ENCODE measurements around the gene MPPED2.

The MPPED2 gene

GRCh38 chr11:30454111-30454510 is 132.0 kb downstream of the MPPED2 start:
- no peak for DNase-seq (ENCODE audit: low read depth in 2 of 2)

GRCh38 chr11:30453705-30454104 is 132.4 kb downstream of the MPPED2 start:
- no peak for DNase-seq (ENCODE audit: low read depth in 2 of 2)

DNA sequence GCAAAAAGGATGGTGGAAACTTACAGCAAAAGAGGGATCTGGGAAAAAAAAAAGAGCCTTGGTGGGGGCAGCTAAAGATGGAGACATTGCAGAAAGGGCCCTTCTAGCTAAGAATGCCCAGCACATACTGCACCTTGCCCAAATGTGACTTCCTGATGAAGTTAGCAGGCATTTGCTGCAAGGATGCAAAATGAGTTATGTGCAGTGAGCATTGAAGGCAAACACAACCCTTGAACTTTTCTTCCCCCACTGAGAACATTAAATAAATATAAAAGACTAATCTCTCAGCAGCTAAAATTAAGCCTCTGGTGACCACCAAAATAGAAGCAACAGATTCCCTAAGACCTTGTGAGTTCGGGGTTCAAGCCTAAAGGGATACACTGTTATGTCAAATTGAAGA is 133.3 kb downstream of the MPPED2 start:
- no peak for DNase-seq (ENCODE audit: low read depth in 2 of 2)

- no peak for DNase-seq (ENCODE audit: low read depth in 2 of 2)
Measured at GRCh38 chr11:30452114-30452513, 134.0 kb downstream of the MPPED2 start.

DNA sequence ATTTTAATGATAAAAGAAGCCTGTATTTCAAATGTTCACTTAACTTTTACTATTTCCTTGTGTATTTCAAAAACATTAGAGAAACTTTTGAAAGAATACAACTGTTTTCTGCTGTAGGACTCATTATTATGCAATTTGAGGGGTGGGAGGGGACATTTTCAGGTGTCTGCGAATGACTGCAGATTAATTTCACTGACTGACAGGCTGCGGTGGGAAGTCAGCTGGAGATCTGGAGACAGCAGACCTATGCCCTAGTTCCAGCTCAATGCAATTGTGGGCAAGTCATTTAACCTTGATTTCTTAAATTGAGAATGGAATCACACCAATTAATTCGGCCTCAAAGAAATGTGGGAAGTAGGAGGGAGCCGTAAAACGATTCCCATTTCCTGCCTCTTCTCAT is 134.5 kb downstream of the MPPED2 start:
- DNase-seq (ENCODE audit: low read depth in 2 of 2): no peak

GRCh38 chr11:30451167-30451566 is 135.0 kb downstream of the MPPED2 start:
- DNase-seq (ENCODE audit: low read depth in 2 of 2): no peak

GRCh38 chr11:30447058-30447640 is 139.0 kb downstream of the MPPED2 start:
- DNase-seq (ENCODE audit: low read depth in 2 of 2): no peak

GRCh38 chr11:30446520-30446919 is 139.6 kb downstream of the MPPED2 start:
- no peak for DNase-seq (ENCODE audit: low read depth in 2 of 2)

- DNase-seq (ENCODE audit: low read depth in 2 of 2): no peak
Measured at GRCh38 chr11:30445056-30445455, 141.1 kb downstream of the MPPED2 start.

DNA sequence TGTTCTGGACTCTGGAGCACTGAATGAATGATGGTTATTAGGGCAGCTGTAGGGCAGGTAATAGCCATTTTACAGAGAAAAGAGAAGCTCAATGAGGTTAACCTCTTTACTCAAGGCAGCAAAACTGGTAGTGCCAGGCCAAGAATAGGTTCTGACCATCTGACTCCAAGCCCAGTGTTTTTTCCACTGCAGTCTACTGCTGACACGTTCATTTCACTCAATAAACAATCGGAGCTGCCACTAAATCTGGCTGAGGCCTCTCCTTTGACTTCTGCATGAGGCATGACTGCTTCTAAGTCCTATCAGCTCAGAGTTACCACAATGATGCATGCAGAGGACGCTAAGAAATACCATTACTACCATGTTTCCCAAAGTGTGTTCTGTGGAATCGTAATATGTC is 145.6 kb downstream of the MPPED2 start:
- DNase-seq (ENCODE audit: low read depth in 2 of 2): no peak

- DNase-seq (ENCODE audit: low read depth in 2 of 2): no peak
Measured at GRCh38 chr11:30436801-30437200, 149.4 kb downstream of the MPPED2 start.

DNA sequence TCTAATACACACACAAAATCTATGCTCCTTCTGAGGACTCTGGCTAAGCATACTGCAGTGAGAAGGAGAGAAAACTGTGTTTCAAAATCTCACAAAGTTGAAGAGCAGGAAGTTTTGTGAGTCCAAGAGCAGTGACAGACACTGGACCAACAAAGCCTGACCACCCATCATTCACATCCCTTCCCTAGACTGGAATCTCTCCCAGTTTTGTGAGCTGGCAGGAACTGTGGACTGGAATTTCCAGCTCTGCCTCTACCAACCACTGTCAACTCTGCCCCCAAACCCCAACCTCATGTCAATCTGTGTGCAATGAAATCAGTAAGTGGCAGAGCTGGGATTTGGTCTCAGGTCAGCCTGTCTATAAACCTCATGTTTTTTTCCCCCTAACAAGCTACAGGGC is 150.7 kb downstream of the MPPED2 start:
- no peak for DNase-seq (ENCODE audit: low read depth in 2 of 2)

- DNase-seq (ENCODE audit: low read depth in 2 of 2): no peak
Measured at GRCh38 chr11:30434901-30435300, 151.3 kb downstream of the MPPED2 start.

GRCh38 chr11:30433831-30434230 is 152.3 kb downstream of the MPPED2 start:
- no peak for DNase-seq (ENCODE audit: low read depth in 2 of 2)

GRCh38 chr11:30432716-30433115 is 153.4 kb downstream of the MPPED2 start:
- no peak for DNase-seq (ENCODE audit: low read depth in 2 of 2)

DNA sequence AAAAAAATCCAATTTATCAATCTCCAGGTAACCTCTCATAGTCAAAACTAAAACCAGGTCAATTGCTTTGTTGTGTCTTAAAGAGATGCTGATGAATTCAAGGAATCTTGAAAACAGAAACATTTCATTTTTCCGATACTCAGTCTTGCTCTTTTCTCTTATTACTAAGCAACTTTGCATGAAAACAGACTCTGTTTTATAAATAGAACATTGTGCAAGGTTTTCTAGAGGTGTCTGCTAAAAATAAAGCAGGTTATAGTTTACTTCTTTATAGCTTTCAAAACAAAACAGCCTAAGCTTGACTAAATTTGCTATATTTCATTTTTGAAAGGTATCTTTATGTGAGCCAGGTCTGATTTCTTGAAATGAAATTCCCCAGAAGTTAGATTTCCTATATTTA is 154.0 kb downstream of the MPPED2 start:
- DNase-seq (ENCODE audit: low read depth in 2 of 2): no peak

DNA sequence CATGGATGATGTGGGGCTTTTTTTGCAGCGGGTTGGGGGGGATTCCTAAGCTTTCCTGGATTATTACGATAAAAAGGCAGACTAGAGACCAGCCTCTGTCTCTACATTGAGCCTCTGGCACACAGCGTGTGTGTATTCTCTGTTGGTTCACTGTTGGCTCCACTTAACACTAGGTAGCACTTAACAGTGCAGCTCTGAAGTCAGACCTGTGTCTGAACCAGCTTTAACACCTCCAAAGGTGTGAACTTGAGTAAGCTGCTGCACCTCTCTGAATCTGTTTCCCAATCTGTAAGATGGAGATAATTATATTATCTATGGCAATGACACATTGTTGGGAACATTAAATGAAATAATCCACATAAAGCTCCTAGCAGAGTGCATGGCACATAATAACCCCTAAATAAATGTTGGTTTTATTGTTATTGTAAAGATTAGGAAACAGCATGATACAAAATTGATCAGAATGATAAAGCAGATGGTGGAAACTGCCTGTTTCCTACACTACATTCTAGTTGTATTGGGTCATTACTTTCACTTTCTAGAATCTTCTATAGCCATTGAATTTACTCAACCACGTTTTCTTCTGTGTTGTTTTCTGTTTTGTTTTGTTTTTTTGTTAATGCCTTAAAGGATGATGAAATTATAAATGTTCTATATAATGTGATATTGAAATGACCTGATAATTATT is 154.9 kb downstream of the MPPED2 start:
- DNase-seq (ENCODE audit: low read depth in 2 of 2): no peak

DNA sequence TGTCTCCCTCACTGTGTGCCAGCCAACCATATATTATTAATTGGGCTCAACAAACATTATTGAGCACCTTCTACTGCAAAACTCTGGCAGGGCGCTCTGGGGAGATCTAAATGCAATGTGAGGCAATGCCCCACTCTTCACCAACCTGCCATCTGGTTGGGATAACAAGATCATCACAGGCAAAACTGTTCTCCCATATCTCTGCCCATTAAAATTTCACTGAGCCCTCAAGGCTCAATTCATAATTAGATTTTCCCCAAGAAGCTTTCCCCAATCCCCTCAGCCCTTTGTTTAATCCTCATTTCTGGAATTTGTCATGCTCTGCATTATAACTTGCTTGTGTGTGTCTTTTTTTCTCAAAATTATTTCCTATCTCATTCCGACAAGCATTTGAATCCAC is 156.6 kb downstream of the MPPED2 start:
- DNase-seq (ENCODE audit: low read depth in 2 of 2): no peak

- no peak for DNase-seq (ENCODE audit: low read depth in 2 of 2)
Measured at GRCh38 chr11:30426781-30427180, 159.4 kb downstream of the MPPED2 start.

DNA sequence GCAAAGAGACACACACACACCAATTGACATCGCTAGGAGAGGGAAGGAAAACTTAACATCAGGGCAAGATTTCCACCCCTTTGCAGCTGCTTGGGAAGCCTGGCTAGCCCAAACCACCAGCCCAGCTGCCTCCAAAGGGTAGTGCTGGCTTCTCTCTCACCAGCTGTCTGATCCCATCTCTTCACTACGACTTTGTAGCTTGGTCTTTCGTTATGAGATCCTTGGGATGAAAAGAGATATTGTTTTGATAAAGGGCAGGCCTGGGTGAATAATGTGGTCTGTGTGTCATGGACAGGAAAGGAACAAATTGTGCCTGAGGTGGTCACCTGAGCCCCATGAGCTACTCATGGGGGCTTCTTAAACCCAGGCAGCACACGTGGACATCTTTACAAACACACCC is 161.3 kb downstream of the MPPED2 start:
- no peak for DNase-seq (ENCODE audit: low read depth in 2 of 2)

DNA sequence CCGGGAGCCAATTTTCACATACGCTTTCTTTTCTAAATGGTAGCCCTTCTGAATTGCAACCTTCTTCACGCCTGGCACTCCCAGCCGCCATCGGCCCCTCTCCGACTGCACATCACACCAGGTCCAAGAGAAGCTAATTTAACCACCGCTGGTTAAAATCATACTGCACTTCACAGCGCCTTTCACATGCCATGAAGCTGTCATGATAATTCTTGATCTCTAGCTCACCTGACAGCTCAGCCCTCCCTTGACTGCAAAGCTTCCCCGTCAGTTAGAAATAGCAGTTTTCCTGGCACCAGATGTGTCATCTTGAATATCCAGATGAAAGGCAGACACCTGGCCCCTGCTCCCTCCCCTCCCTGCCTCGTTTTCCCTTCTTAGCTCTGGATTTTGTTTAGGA is 161.8 kb downstream of the MPPED2 start:
- DNase-seq (ENCODE audit: low read depth in 2 of 2): no peak

DNA sequence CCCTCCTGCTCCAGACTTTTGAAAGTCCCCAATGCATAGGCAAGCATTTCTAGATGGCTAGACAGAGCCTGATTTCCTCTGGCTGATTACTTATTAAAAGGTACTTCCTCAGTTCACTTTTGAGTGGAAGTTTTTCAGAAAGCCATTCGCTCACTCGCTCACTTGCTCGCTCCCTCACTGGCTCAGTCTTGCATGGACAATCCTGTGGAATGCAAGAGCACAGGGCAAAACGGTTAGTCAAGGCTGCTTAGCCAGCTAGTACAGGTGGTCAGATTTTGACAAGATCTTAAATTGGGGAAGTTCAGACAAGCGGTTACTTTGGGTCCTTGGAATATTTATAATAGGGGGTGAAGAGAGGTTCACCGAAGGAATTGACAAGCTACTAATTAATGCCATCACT is 162.3 kb downstream of the MPPED2 start:
- DNase-seq (ENCODE audit: low read depth in 2 of 2): no peak

DNA sequence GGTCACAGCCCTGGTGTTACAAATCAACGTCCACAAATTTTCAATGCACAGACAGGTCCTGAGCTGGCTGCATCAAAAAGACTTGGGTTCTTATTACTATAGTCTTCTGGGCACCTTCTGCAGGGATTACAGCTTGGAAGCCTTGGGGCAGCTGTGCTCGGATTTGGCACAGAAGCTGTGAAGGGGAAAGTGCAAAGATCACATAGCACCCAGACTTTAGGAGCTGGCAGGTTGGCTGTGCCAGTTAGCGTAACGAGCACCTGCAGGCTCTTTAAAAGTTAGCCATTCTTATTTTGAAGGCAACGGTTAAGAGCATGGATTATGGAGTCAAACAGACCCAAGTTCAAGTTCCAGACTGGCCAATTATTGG is 162.9 kb downstream of the MPPED2 start:
- no peak for DNase-seq (ENCODE audit: low read depth in 2 of 2)
